ENCODE results near the gene MAGED1. TPM values are rescaled to one million over a fixed set of nuclear protein-coding genes. Genes with fewer than 3 reads are reported as not detected.

The MAGED1 gene
- total RNA-seq, 1 donor from 2014 or later = 61.7 TPM

- H3K27me3 ChIP-seq (ENCODE audit: low read depth) = no peaks in the 10 kb centered on the region
- no peaks in the 10 kb centered on the region for H3K36me3 ChIP-seq
- intact Hi-C loops (cut with micrococcal nuclease) = no loop called here
- H3K9me3 ChIP-seq (replicated peaks) = no peaks in the 10 kb centered on the region
- no peak overlapping the region for H3K27ac ChIP-seq (replicated peaks)
- no peak for TF ChIP-seq CTCF (IDR thresholded peaks at IDR 0.05; ENCODE audit: borderline replicate concordance)
- no peak overlapping the region for H3K4me3 ChIP-seq
- H3K4me1 ChIP-seq = peaks cover 9% of the 10 kb centered on the region
- DNase-seq = no peak
Measured at GRCh38 chrX:51889851-51890250, 3.6 kb upstream of the MAGED1 start.

GRCh38 chrX:51891245-51891644 lies 2.2 kb upstream of the MAGED1 start:
- peak overlapping the region; percentile 57 for H3K27ac ChIP-seq (replicated peaks)
- no peak for TF ChIP-seq CTCF (IDR thresholded peaks at IDR 0.05; ENCODE audit: borderline replicate concordance)

GRCh38 chrX:51891821-51892551 lies 1.4 kb upstream of the MAGED1 start:
- Histone ChIP-seq H3K27ac (replicated peaks) (peak overlapping the region; percentile 71), H3K36me3 (no peaks in the 10 kb centered on the region), H3K9me3 (replicated peaks) (no peaks in the 10 kb centered on the region), H3K27me3 (ENCODE audit: low read depth) (no peaks in the 10 kb centered on the region), H3K4me3 (no peak overlapping the region), H3K4me1 (peaks cover 13% of the 10 kb centered on the region)
- TF ChIP-seq CTCF (IDR thresholded peaks at IDR 0.05; ENCODE audit: borderline replicate concordance) = no peak
- intact Hi-C loops (cut with micrococcal nuclease) = no loop called here
- DNase-seq = peak; percentile 17

More at GRCh38 chrX:51891245-51891644, 2.2 kb upstream of the MAGED1 start:
- intact Hi-C loops (cut with micrococcal nuclease) = no loop called here
- Histone ChIP-seq H3K9me3 (replicated peaks) (no peaks in the 10 kb centered on the region), H3K4me3 (no peak overlapping the region), H3K27me3 (ENCODE audit: low read depth) (no peaks in the 10 kb centered on the region), H3K36me3 (no peaks in the 10 kb centered on the region), H3K4me1 (peaks cover 13% of the 10 kb centered on the region)
- DNase-seq = no peak

- peak overlapping the region; percentile 73 for H3K4me3 ChIP-seq
- TF ChIP-seq CTCF (IDR thresholded peaks at IDR 0.05; ENCODE audit: borderline replicate concordance) = no peak
- intact Hi-C loops (cut with micrococcal nuclease) = no loop called here
- H3K36me3 ChIP-seq = peaks cover 19% of the 10 kb centered on the region
- H3K9me3 ChIP-seq (replicated peaks) = no peaks in the 10 kb centered on the region
- DNase-seq = no peak
- H3K4me1 ChIP-seq = peaks cover 13% of the 10 kb centered on the region
- no peaks in the 10 kb centered on the region for H3K27me3 ChIP-seq (ENCODE audit: low read depth)
- peak overlapping the region; percentile 71 for H3K27ac ChIP-seq (replicated peaks)
Measured at GRCh38 chrX:51893931-51894696, 691 bp downstream of the MAGED1 start.

- Histone ChIP-seq H3K36me3 (peaks cover 24% of the 10 kb centered on the region), H3K27me3 (ENCODE audit: low read depth) (no peaks in the 10 kb centered on the region), H3K4me3 (peak overlapping the region; percentile 73), H3K9me3 (replicated peaks) (no peaks in the 10 kb centered on the region), H3K4me1 (peaks cover 13% of the 10 kb centered on the region), H3K27ac (replicated peaks) (peak overlapping the region; percentile 71)
- no peak for TF ChIP-seq CTCF (IDR thresholded peaks at IDR 0.05; ENCODE audit: borderline replicate concordance)
- intact Hi-C loops (cut with micrococcal nuclease) = no loop called here
- no peak for DNase-seq
Measured at GRCh38 chrX:51894697-51895336, 1.4 kb downstream of the MAGED1 start.

Data from left ventricle myocardium inferior (tissue), 1 donor.